OCI-LY1 (cell line): ENCODE results near the gene ABR.

Experiments used
- CTCF ChIP-seq: fragments of 200-600 bp; sonication (generic), shearing (Covaris generic); IDR thresholded peaks from 2 replicates; pipeline ENCODE4 v1.5.1; 2017; ENCODE audit warnings: mild to moderate bottlenecking, antibody characterized with exemption, low read length, moderate library complexity, mixed read lengths
- EZH2 ChIP-seq: fragments of 200-600 bp; sonication (generic), shearing (Covaris generic); IDR thresholded peaks from 2 replicates; pipeline ENCODE4 v1.8.0; 2017; ENCODE audit warnings: borderline replicate concordance, mixed run types, mild to moderate bottlenecking, antibody characterized with exemption, low read length, moderate library complexity, mixed read lengths

GRCh38 chr17:957856-958421 lies 221.8 kb downstream of the ABR start:
- no peak for TF ChIP-seq CTCF
- no peak for TF ChIP-seq EZH2
